Jurkat, Clone E6-1 (cell line): ENCODE measurements around the gene TSTD1.
"Not testable (repeated sequence)": the region's sequence is repeated elsewhere in the genome, so short reads cannot be mapped to it uniquely, and the experiment has no call there.

ENCODE experiments used
- DNase-seq: peaks from one replicate; pipeline ENCODE4 v3.0.0-alpha.2; 2011; ENCODE audit warnings: low read depth, low spot score
- H3K4me3 ChIP-seq: 2 replicates; pipeline ENCODE4 v1.5.1; 2011; ENCODE audit warnings: mild to moderate bottlenecking, low read length, control low read depth, moderate library complexity

TSTD1 gene

DNA sequence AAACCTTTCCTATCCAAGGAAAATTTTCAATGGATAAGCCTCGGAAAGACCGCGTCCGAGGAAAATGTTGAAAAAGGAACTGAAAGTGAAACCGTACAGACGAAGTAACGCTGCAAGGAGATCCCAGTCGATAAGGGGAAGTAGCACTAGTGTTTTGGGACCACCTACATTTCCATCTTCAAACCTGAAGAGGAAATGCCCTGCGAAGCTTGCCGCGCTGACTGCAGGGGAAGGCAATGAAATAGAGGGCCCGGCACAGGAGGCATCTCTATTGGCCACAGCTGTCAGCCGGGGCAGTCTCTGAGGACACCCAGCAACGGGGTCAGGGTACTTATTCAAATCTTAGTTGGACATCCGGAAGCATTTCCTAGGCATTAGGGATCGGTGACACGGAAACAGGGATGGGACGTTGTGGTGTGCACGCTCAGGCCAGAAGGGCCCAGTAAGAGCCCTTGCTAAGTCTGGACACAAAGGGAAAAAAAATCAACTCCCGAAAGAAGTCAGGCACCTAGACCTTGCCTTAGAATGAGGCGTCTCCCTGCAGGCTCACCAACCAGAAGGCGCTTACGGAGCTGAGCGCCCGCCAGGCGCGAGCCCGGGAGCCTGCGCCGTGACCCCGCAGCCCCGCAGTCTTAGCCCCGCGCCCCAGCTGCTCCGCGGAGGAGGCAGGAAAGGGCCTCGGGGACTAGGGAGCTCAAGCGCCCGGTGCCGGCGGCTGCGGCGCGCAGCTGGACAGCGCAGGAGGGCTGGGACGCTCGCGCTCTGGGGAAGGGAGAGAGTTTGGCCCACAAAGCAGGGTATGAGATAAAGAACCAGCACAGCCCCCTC, 6.4 kb upstream of the TSTD1 start:
- peak; percentile 87 for DNase-seq
- peak overlapping the region; percentile 95 for H3K4me3 ChIP-seq

DNA sequence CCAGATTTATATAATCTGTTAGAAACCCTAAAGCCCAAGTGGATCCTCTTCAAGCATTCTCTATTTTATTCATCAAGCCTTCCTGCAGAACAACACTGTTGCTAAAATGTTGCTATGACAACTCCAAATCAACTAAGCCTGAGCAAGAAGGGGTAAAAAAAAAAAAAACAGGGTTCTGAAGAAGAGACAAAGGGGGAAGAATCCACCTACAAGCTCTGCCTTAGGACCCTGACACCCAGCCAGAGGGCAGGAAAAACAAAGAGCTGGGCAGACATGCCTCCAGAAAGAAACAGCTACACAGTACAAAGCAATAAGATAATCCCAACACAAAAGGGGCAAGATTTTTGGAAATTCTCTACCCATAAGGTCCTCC, 5.8 kb upstream of the TSTD1 start:
- H3K4me3 ChIP-seq, result peak overlapping the region; percentile 95
- no peak for DNase-seq

DNA sequence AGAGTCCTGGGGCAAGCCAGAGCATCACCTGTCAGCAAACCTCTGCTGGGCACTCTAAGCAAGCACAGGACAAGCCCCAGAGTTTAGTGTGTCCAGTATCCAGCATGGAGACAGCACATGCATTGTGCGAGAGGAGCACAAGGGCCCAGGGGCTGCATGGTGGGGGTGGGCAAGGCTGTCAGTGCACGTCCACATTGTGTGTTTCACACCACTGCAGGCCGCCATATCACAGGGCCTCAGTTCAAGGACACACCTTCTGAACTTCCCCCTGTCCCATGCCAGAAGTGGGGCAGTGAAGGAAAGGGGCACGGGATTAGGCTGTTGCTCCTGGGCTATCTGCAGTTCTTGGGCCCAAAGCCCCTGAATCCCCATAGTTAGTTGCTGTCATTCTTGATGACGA, 782 bp upstream of the TSTD1 start:
- DNase-seq, result no peak
- H3K4me3 ChIP-seq, result no peak overlapping the region

DNA sequence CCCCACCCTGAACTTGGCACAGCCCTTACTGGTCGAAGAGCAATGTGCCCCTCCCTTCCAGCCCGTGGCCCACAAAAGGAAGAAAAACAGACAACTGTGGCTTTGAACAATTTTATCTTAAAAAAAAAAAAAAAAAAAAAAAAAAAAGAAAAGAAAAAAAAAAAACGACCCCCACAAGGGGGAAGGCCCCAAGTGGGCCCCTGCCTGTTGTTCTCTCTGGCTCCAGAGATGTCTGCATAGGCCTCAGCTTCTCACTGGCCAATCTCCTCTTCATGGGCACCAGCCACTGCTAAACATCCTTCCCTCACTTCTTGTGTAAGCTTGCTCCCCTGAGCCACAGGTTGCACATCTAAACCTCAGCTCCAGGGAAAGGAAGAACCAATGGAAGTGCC, 386 bp upstream of the TSTD1 start:
- DNase-seq, result no peak
- peak overlapping the region; percentile 81 for H3K4me3 ChIP-seq

DNA sequence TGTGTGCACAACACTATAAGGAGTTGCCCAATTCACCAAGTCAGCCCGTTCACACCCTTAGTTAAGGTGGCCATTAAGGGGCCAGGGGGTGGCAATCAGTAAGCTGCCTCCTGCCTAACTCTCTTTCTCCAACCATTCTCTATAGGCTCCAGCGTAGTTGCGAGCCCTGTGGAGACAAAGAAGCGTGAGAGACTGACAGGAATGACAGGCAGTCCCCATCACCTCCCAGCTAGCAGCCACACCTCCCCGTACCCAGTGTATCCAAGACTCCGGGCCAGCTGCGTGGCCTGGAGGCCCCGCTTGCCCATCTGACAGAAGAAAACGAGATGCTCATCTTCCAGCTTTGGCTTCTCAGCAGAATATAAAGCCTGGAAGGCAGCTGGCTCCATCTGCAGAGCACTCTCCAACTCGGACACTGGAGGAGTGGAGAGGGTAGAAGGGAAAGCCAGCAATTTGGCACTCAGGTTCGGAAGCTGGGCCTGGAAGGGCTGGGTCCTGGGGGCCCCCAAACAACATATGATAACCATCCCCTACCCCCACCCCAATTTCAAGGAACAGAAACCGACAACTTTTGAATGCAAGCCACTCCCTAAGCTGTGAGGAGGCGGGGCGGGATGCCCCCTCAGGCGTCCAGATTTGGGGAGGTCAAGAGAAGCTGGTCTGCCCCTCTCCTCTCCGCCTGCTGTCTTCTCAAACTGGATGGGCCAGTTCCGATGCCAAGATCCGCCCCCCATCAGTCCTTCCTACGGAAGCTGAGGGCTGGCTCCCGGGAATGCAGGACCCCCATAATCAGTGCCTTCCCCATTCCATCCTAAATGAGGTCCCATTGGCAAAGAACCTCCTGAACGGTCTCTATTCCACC, 872 bp downstream of the TSTD1 start:
- peak overlapping the region; percentile 81 for H3K4me3 ChIP-seq
- no peak for DNase-seq

DNA sequence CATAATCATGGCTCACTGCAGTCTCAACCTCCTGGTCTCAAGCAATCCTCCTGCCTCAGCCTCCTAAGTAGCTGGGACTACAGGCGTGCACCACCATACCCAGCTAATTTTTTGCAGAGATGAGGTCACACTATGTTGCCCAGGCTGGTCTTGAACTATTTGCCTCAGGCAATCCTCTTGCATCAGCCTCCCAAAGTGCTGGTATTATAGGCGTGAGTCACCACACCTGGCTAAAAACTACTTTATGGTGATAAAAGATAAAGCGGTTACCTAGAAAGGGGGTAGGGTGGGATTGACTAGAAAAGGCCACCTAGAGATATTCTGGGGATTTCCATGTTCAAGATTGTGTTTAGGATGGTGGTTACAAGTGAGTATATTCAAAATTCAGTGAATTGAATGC, 5.0 kb downstream of the TSTD1 start:
- no peak for DNase-seq

DNA sequence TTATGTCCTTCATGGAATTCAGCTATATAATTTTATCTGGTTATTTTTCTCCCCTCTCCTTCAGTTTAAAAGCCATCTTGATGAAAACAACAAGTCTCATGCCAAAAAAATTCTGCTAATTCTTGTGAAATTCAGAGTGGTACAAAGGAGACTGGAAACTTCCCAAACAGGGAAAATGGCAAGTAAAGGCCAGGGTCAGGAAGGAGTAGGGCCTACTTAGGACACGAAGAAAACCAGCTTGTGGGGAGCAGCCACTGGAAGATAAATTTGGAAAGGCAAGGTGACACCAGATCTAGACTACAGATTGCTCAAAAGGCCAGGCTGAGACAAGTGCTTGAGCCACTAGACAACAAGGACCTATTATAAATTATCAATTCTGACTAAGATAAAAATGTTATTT, 6.4 kb downstream of the TSTD1 start:
- DNase-seq, result no peak
- no peak overlapping the region for H3K4me3 ChIP-seq

More for the DNA sequence above, 5.0 kb downstream of the TSTD1 start:
- no peak overlapping the region for H3K4me3 ChIP-seq

DNA sequence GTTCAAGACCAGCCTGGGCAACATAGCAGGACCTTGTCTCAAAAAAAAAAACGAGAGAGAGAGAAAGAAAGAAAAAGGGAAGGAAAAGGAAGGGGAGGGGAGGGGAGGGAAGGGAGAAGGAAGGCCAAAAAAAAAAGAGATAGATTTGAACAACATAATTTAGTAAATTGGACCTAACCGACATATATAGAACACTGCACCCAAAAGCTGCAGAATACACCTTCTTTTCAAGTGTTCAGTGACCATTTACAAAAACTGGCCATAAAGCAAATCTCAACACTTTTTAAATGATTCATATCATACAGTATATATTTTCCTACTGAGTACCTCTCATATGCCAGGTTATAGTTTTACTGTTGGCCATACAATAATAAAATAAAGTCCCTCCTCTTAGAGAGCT, 6.9 kb downstream of the TSTD1 start:
- no peak for DNase-seq
- H3K4me3 ChIP-seq, result no peak overlapping the region

DNA sequence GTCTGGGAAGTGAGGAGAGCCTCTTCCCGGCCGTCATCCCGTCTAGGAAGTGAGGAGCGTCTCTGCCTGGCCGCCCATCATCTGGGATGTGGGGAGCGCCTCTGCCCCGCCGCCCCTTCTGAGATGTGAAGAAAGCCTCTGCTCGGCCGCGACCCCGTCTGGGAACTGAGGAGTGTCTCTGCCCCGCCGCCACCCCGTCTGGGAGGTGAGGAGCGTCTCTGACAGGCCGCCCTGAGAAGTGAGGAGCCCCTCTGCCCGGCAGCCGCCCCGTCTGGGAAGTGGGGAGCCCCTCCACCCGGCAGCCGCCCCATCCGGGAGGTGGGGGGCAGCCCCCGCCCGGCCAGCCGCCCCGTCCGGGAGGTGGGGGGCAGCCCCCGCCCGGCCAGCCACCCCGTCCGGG, 9.3 kb downstream of the TSTD1 start:
- not testable (repeated sequence) for H3K4me3 ChIP-seq, DNase-seq

DNA sequence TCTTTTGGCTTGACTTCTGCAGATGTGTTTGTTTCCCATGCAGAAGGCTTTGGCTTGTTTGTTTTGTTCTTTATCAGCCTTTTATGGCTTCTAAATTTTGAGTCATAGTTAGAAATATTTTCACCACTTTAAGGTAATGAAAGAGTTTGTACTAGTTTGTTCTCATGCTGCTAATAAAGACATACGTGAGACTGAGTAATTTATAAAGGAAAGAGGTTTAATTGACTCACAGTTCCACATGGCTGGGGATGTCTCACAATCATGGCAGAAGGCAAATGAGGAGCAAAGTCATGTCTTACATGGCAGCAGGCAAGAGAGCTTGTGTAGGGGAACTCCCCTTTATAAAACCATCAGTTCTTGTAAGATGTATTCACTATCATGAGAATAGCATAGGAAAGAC, 11.8 kb downstream of the TSTD1 start:
- not testable (repeated sequence) for DNase-seq, H3K4me3 ChIP-seq

DNA sequence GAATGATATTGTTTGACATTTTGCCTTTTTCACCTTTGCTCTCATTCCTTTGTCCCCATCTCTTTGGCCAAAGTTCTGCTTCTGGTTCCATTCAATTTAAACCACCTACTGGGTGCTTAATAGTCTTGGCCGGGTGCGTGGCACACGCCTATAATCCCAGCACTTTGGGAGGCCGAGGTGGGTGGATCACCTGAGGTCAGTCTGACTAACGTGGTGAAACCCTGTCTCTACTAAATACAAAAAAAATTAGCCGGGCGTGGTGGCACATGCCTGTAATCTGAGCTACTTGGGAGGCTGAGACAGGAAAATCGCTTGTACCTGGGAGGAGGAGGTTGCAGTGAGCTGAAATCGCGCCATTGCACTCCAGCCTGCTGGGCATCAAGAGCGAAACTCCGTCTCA, 16.3 kb downstream of the TSTD1 start:
- not testable (repeated sequence) for H3K4me3 ChIP-seq, DNase-seq

DNA sequence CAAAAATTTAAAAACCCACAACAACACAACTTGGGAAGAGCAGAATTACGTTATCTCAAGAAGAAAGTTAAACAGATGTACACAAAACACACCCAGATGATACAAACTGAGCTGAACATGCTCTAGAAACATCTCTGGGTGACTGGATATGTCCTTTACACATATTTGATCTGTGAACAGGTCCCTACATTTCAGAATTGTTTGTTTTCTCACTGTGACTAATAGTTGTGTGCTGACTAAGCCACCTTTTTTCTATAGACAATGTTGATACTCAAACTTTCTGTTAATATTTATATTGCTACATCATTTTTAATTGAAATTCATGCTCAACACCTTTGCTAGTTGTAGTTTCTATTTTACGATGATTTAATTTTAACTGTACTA, 16.8 kb downstream of the TSTD1 start:
- no peak overlapping the region for H3K4me3 ChIP-seq
- no peak for DNase-seq

DNA sequence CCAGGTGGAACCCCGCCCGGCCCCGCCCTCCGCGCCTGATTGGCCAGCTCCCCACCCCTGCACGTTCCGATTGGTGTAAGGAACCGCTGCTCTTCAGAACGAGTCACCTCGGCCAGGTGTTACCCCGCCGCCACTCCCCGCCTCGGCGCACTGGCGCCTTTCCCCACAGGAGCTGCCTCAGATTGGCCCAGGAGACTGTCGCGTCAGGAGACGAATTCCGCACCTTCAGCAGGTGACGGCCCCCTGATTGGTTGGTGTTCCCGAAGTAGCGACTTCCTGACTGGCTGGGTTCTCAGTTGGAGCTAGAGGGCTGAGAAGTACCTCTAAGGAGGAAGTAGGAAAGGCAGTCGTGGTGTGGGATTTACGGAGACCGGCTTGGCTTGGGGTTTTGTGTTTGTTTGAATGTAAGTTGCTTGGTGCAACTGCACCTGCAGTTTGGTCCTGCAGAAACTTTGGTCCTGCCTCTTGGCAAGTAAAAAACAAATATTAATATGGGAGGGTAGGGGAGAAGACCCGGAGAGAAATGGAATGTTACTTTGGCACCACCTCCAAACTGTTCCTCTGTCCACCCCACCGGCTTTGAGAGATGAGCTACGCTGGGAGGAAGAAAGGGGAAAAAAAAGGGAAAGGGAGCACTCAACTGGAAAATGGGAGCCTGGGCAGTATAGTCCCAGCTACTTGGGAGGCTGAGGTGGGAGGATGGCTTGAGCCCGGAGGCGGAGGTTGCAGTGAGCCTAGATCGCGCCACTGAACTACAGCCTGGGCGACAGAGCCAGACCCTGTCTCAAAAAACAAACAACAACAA, 17.4 kb downstream of the TSTD1 start:
- peak; percentile 45 for DNase-seq
- peak overlapping the region; percentile 54 for H3K4me3 ChIP-seq

DNA sequence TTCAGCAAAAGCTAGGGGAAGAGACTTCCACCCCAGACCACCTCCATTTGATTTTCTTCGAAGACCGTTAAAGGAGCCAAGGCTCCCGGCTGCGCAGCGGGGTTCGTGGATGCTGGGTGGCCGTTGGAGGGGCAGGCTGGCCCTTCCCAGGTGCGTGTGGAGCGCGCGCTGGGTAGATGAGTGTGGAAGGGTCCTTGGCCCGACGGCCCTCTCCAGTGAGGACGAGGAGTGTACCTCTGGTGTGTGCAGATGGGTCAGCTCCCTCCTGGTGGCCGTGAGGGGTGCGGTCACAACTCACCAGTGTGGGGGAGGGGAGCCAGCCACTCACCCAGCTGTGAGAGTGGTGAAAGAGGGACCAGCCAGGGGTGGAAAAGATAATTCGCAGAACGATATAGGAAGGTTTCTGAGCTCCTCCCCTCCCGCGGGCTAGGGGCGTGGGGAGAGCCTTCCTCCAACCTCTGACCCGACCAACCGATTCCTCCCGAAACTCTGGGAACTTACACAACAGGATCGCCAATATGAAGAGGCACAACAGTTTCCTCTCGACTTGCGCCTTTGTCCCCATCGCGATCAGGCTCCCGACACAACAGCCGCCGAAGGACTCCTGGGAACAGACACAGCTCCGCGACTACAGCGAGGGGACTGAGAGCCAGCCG, 18.1 kb downstream of the TSTD1 start, which contains the start of gene F11R:
F11R (minus strand) TSS at position 644 of the 656 bp plus-strand sequence; CDS start at position 565, 79 bp downstream.
- DNase-seq, result no peak
- H3K4me3 ChIP-seq, result peak within 1 kb of the TSS; percentile 54

DNA sequence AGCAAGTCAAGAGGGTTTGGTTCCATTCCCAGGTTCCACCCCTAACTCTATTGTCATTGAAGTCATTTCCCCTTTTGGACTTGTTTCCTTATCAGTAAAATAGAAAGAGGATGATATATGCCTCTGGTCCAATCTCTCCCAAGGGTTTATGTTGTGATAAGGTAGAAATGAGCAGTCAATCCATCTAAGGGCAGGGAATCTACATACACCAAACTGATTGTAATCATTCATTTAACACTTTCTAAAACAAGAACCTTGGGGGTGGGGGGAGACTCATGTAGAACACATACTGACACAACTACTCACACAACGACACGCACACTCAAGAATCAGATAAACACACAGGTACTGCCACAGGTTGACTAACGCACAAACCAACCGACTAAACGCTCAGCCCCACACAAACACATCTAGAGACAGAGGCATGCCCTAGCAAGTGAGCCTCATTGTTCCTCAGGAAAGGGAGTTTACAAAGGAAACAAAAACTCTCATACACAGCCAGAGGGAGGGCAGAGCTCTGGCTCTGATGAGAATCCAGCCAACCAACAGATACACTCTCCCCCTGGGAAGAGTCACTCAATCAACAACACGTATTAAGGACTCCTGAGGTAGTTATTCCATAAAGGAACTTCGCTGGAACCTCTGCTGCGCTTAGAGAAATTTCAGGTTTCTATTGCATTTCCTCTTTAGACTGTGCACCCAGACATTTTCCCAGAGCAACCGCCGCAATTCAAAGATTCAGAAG, 18.8 kb downstream of the TSTD1 start:
- H3K4me3 ChIP-seq, result no peak overlapping the region
- no peak for DNase-seq

DNA sequence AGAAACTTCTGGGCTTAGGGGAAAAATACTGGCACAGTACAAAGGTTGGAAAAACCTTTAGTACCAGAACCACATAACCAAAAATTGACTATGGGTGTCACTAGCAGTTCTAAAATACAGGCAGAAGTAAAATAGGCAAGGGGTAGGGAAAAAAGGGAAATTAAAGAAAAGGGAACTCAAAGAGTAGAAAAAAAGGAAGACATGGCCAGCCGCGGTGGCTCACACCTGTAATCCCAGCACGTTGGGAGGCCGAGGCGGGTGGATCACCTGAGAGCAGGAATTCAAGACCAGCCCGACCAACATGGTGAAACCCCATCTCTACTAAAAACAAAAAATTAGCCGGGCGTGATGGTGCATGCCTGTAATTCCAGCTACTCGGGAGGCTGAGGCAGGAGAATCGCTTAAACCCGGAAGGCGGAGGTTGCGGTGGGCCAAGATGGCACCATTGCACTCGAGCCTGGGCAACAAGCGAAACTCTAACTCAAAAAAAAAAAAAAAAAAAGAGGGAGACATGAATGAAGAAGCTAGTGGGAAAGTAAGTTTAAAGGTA, 19.6 kb downstream of the TSTD1 start:
- H3K4me3 ChIP-seq, DNase-seq: not testable (repeated sequence)

DNA sequence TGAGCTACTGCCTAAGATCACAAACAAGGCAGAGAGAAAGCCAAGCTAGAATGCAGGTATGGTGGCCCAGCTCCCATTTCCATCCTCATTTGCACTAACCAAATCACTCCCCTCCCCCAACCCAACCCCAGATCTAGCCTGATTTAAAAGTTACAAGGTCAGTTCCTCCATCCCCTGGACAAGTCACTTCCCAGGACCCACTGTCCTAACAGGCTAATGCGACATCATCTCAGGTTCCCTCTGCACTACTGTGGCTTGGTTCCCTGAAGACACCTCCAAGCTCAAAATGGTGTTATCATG, 20.2 kb downstream of the TSTD1 start:
- DNase-seq, result no peak
- H3K4me3 ChIP-seq, result no peak overlapping the region
